ENCODE measurements around the gene SLC36A3.
"Not testable (repeated sequence)": the region's sequence is repeated elsewhere in the genome, so short reads cannot be mapped to it uniquely, and the experiment has no call there.

SLC36A3 gene

DNA sequence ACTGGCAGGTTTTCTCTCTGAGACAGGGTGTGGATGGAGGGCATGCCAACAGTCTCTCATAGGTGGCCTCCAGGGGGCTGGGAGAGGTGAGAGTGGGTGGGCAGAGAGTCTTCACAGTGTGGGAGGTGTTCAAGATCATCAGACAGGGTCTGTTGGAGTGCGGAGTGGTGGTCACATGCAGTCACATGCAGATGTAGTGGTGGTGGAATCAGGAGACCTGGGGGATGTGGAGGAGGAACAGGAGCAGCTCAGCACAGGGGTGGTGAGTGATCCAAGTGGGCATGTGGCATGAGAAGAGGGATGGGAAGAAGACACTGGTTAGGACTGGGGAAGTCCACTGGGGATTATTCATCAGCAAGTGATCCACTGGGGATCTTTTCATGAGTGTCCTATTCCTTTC is 44.8 kb downstream of the SLC36A3 start:
- no peak for DNase-seq

DNA sequence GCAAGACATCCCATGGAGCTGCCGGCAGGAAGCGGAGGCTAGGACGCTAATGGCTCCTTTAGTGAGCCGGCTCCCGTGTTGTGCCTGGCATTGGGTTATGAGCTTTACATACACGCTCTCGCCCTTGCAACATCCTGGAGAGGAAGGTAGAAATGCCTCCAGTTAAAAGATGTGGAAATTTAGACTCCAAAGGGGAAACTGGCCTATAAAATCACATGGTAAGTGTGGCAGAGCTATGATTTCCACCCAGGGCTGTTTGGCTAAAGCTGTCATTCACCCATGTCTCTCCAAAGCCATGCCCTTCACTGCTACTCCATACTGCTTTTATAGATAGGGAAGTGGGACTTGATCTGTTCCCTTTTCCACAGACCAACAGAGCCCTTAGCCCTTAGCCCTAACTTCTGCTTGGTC is 45.4 kb downstream of the SLC36A3 start:
- DNase-seq: no peak

DNA sequence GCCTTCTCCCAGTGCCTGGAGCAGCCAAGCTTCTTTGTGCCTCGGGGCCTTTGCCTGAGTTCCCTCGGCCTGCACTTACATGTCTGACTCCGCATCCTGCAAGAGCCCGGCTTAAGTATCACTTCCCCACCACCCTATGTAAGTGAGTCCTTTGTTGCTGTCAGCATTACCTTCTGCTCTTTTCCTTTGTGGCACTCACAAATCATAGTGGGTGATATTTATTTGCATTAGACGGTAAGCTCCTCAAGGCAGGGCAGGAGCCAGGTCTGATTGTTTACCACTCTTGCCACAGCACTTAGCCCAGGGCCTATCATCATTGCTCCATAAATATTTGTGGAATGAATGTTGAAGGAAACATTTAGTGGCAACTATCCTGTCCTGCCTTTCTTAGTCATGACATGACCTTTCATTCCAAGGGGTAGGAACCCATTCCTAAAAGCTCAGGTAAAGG is 45.8 kb downstream of the SLC36A3 start:
- DNase-seq: no peak

DNA sequence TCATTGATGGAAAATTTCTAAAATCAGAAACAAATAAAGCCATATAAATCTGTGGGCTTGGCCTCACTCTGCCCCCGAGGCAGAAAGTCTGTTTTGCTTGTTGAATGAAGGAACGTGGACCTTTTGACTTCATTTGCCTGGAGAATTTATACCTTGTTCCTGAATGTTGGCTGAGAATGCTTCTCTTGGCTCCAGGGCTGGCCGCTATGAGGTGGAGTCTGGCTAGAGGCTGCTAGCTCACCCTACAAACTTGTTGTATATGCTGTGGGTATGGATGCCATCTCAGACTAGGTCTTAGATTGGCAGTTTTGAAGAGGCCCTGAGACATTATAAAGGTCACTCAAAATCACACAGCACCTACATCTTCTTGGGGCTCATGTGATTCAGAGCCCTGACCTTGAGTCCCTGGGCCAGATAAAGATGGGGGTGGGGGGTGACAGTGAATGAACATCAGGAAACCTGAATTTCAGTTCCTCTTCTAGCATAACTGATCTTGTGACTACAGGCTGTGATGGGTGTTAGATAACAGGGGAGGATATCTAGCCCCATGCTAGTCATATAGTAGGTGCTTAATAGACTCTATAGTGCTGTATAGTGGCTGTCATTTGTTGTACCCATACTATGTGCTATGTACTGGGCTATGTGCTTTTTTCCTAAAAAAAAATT is 47.8 kb downstream of the SLC36A3 start:
- DNase-seq: no peak

DNA sequence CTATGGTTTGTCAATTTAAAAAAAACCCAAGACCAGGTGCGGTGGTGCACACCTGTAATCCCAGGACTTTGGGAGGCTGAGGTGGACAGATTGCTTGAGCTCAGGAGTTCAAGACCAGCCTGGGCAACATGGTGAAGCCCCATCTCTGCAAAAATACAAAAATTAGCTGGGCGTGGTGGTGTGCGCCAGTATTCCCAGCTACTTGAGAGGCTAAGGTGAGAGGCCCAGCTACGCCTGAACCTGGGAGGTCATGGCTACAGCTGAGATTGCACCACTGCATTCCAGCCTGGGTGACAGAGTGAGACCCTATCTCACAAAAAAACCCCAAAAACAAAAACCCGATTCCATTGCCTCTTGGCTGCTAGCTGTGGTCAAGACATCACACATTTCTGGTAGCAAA is 48.6 kb downstream of the SLC36A3 start:
- not testable (repeated sequence) for DNase-seq

DNA sequence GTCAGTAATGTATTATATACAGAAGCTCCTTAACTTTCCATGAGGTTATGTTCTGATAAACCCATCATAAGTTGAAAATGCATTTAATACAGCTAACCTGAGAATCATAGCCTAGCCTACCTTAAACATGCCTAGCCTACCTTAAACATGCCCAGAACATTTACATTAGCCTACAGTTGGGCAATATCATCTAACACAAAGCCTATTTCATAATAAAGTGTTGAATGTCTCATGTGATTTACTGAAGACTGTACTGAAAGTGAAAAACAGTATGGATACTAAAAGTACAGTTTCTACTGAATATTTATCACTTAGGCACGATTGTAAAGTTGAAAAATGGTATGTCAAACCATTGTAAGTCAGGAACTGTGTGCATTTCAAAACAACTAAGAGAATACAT is 49.0 kb downstream of the SLC36A3 start:
- DNase-seq: no peak

DNA sequence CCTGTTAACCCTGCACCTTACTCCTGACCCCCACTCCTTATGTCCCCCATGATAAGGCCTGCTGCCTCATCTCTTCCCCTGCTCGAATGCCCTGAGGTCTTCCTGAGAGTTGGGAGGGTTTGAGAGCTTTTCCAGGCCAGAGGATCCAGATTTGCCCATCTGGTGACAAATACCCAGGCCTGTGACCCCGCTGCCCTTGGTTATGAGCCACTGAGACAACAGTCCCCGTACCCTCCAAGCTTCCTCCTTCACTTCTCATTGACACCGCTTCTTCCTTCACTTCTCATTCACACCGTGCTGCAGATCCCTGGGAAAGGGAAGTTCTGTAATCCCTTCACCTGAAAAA is 50.0 kb downstream of the SLC36A3 start:
- no peak for DNase-seq

DNA sequence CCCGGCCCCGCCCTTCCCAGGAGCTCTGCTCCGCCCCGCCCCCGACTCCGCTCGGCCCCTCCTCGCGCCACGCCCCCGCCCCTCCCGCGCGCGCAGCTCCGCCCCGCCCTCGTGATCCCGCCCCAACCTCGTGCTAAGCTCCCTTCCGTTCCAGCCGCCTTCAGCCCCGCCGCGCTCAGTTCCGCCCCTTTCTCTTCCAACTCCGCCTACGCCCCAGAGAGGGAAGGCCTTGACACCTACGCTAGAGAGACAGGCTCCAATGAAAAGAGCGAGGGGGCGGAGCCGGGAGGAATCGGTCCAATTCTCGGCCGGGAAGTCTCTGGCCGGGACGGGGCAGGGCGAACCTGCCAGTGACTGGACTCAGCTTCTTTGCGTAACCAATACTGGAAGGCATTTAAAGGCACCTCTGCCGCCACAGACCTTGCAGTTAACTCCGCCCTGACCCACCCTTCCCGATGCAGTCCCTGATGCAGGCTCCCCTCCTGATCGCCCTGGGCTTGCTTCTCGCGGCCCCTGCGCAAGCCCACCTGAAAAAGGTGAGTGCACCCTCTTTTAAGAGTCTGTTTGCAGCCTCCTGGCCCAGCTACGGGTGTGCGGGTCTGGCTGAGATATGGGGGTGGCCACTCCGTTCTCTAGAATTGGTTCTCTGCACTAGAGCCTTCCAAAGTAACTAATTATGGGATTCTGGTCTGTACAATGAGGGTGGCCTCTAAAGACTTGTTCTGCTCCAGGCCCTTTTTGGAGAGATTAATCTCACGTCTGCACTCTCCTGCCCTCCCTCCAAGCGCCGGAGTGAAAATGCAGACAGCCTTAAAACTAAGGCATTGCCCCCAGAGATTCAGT is 50.6 kb downstream of the SLC36A3 start, which contains the start of gene GM2A:
Gene GM2A (plus strand): TSS at position 424 of the 843 bp plus-strand sequence. CDS start 32 bp downstream, at position 456.
- DNase-seq: peak; percentile 100

DNA sequence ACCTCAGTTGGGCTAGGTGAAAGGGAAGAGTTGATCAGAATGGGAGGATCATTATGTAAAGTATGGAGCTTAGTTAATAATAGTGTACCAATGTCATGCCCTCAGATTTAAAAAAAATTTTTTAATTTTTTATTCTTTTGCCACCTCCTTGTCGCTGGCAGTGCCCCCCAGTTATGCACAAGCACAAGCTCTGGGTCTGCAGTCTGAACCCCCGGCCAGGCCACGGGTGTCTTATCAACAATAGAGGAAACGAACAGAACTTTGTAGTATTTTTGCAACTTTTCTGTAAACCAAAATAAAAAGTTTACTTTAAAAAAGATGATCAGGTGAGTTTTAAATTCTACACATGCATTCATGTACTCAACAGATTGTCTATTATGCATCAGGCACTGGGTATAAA is 51.9 kb downstream of the SLC36A3 start:
- no peak for DNase-seq

DNA sequence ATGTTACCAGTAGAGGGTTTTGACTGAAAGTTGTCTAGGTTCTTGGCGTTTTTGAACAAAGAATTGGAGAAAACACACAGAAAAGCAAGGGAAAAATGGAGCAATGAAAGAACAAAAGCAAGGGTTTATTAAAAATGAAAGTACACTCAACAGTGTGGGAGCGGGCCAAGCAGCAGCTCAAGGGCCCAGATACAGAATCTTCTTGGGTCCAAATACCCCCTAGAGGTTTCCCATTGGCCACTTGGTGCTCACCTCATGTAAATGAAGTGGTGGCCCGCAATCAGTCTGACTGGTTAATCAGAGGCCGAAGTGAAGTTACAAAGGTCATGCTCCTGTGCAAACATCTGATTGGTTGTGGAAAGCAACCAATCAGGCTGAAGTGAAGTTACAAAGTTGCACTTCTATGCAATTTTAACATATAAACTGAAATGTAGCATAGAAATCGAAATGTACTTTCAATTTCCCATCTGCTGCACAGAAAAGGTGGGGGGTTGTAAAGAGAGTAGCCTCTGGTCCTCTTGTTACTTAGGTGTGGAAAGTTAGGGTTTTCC is 52.5 kb downstream of the SLC36A3 start:
- peak; percentile 77 for DNase-seq

DNA sequence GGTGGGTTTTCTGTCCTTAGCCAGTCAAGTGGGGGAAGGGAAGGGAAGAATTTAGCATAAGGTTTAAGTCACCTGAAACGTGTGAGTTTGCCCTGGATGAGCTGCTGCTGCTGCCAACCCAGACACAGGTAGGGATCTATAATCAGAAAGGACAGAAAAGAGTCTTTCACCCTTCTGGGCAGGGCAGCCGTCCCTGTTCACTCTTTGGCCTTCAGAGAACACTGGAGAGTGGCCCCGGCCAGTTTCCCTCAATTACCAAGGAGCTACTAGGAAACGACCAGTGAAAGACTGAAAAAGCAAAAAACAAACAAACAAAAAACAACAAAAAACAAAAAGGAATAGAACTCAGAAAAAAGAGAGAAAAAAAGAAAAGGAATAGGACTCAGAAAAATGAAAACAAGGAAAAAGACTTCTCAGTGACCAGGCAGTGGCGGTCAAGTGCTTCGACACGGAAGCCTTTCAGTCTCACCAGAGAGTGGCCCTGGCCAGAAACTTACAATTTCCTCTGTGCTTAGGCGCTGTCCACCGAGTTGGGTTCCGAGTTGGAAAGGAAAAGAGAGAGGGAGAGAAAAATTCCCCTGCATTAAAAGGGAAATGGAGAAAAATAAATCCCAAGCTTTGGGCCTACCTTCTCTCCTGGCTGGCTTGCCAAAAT is 53.1 kb downstream of the SLC36A3 start:
- DNase-seq: no peak

DNA sequence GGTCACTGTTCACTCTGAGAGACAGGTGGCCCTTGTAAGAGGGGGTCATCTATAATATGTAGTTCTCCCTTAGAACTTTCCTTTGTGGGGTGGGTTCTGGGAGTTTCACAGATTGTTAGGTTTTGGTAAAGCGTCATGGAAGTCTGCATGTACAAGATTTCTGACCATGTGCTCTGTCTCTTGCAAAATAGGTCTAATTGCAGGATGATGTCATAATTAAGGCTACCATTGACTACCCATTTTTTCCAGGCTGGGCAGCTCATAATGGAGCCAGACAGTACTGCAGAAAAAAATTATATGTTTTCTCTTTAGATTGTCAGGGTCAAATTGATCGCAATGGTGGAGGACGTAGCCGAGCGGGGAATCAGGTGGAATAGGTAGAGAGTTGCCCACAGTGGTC is 54.3 kb downstream of the SLC36A3 start:
- no peak for DNase-seq

DNA sequence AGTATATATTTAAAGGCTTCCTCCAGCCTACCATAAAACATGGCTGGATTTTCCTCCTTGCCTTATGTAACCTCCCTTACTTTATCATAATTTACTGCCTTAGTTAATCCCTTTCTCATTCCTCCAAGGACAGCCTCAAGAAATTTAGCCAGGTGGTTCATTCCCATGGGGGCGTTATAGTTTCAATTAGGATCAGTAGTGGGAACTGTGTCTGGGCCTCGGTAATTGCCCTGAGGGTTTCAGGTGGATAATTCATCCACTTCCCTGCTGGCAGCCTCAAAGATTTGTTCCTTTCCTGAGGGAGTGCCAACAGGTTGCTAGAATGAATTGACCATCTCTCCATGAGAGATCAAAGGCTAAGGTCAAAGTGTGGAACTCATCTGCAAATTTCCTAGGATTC is 54.9 kb downstream of the SLC36A3 start:
- DNase-seq: no peak

DNA sequence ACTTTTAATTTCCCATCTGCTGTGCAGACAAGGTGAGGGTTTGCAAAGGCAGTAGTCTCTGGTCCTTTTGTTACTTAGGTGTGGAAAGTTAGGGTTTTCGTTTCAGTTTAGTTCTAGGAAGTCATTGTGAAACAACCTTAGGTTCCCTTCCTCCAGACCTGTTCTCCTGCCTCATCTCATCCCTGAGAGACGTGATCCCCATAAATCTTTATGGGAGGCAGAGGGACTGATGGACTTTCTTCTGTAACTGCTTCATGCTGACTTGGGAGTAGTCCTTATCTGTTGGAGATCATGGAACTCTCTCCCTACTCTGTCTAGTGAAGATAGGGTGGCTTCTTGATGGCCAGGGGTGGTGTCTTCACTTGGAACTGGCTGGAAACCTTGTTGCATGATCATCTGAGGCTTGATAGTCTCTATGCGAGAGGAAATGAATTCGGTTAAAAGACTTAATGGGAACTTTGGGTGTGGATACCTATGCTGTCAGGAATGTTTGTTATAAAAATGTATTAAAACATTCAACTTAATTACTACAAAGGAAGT is 57.8 kb downstream of the SLC36A3 start:
- DNase-seq: no peak

DNA sequence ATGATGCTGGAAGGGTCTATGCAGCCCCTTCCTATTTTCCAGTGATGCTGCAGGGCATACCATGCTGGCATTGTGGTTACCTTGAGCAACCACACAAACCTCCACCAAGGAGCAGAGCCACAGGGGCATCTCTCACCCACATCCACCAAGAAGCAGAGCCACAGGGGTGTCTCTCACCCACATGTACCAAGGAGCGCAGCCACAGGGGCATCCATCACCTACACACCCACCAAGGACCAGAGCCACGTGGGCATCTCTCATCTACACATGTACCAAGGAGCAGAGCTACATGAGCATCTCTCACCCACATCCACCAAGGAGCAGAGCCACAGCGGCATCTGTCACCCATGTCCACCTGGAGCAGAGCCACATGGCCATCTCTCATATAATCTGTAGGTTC is 59.4 kb downstream of the SLC36A3 start:
- DNase-seq: peak; percentile 46

DNA sequence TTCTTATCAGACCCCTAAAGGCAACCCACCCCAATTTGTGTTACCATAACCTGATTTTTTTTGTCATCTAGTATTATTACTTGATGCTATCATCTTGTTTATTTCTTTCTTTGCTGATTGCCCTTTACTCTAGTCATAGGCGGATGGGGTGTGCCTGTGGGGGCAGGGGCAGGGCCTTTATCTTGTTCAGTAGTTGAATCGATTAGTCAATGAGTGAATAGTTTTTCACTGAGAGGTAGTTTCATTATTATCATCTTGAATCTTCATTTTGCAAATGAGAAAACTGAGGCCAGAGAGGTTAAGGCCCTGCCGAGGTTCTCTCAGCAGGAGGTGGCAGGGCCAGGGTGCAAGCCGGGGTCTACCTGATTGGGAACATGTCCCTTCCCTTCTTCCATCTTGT is 60.0 kb downstream of the SLC36A3 start:
- peak; percentile 78 for DNase-seq

DNA sequence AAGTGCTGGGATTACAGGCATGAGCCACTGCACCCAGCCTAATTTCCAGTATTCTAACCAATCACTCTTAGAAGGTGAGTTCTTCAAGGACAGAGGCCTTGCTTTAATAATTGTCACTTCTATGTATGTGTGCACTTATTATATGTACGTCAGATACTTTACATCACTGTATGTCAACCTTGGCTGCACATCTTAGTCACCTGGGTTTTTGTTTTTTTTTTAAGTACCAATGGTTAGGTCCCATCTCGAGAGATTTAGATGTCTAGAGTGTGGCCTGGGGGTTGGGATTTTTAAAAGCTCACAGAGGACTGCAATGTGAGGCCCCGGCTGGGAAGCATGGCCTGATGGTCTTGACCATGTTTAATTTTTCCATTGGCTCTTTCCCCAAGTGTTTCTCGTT is 60.4 kb downstream of the SLC36A3 start:
- no peak for DNase-seq

DNA sequence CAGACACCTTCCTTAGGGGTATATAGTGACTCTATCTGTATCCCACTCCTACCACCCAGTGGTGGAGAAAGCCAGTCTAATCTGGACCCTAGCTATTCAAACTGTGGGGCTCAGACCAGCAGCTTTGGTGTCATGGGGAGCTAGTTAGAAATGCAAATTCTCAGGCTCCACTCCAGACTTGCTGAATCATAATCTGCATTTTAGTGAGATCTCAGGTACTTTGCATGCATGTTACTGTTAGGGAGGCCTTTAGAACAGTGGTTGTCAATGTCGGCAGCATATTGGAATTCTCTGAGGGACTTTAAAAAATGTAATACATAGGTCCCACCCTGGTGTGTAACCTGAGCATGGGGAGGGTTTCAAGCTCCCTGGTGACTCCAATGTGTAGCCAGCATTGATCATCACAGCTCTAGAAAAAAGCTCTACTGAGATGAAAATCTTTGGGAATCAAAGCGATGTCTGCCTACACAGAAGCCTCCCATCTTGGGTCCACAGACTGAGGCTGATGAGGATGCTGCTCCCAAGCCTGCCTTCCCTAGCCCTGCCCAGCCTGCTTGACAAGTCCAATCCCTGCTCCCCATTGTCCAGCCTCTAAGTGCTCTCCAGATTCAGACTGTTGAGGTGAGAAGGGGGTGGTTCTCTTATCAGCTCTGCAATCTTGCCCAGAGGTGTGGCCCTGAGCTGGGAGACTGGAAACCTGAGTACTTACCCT is 62.5 kb downstream of the SLC36A3 start:
- DNase-seq: no peak

DNA sequence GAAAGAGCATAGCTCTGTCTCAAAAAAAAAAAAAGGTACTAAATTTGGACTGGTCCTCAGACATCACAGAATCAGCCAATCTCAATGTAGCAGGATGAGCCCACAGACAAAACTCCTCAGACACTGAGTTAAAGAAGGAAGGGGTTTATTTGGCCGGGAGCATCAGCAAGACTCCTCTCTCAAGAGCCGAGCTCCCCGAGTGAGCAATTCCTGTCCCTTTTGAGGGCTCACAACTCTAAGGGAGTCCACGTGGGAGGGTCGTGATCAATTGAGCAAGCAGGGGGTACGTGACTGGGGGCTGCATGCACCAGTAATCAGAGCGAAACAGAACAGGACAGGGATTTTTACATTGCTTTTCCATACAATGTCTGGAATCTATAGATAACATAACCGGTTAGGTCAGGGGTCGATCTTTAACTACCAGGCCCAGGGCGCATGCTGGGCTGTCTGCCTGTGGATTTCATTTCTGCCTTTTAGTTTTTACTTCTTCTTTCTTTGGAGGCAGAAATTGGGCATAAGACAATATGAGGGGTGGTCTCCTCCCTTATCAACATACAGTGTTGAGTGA is 63.2 kb downstream of the SLC36A3 start:
- not testable (repeated sequence) for DNase-seq

DNA sequence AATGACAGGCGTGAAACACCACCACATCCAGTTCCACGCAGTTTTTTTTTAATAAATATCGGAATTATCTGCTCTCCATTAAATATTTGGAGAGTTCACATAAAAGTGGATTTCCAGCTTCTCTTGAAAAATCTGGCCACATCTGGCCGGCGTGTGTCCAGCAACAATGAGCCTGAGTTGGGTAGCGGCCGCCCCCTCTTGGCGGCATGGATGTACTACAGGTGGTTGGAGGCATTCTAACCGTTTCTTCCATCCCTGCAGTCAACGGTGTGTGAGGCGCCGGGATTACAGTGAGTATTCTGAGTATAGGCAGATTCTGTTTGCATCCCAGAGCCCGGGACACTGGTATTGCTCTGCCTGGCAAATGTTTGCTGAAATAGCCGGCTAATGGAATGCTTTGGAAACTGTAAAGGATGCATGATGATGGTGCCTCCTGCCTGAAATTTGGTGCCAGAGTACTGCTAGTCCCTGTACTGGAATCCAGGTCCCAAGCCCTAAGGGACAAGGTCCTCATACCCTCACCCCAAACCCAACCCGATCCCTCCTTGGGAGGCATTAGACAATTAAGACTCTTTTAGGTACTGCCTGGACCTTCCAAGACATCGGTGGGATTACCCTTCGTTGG is 64.2 kb downstream of the SLC36A3 start:
- DNase-seq: peak; percentile 80

DNA sequence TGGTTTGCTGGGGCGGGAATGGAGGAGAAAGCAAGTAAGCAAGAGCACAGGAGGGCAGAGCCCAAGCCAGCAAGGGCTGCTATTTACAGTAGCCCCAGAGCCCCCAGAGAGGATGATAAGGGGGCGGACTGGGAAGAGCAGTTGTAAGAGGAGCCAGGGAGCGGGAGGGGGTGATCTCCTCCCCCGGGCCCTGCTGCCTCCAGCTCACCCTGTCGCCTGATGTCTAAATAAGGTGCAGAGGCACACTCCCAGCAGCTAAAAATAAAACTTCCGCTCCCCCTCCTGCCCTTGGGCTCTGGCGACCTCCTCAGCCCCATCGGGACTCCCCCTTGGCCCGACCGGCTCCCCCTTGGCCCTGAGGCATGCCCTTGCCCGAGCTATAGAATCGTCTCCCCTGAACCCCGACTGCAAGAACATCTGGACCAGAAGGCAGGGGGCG is 65.2 kb downstream of the SLC36A3 start:
- DNase-seq: no peak

DNA sequence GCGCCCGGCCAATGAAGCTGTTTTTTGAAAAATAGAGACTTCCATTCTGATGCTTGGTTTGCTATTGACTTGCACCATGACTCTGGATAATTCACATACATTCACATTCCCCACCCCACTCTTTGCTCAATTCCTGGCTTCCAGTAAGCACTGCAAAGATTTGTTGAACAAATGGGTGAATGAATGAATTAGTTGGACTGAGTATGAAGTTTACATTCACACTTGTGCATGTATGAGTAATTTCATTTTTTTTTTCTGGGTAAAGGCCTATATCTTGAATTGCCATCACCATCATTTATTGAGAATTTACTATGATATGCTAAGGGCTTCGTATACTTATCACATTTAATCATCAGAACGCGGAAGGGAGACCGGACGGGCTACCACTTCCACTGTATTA is 65.9 kb downstream of the SLC36A3 start:
- no peak for DNase-seq

All from activated CD4-positive, alpha-beta T cell treated with anti-CD3 and anti-CD28 coated beads, Interleukin-2, Interleukin-6, amounts not matched to agents 100 ng/mL and 50 ng/mL, durations not matched to agents 16 hours and 8 hours (primary cell).